HEK293T (cell line): ENCODE data around the gene USP6.
"Not testable (repeated sequence)": the region's sequence is repeated elsewhere in the genome, so short reads cannot be mapped to it uniquely, and the experiment has no call there.

Experiments used
- BHLHE40 ChIP-seq: fragments of 450-650 bp; IDR thresholded peaks from 2 replicates; pipeline ENCODE4 v1.6.1; 2016; ENCODE audit warnings: mild to moderate bottlenecking, moderate library complexity, borderline replicate concordance
- ELF4 ChIP-seq: fragments of 450-650 bp; IDR thresholded peaks from 2 replicates; pipeline ENCODE4 v1.6.1; 2017; ENCODE audit warnings: antibody characterized with exemption
- FOXK2 ChIP-seq: fragments of 450-650 bp; IDR thresholded peaks from 2 replicates; pipeline ENCODE4 v1.6.1; 2016; ENCODE audit warnings: mild to moderate bottlenecking
- HDGF ChIP-seq: fragments of 450-650 bp; IDR thresholded peaks from 2 replicates; pipeline ENCODE4 v1.6.1; 2017; ENCODE audit warnings: antibody characterized with exemption, borderline replicate concordance
- L3MBTL2 ChIP-seq: fragments of 450-650 bp; conservative IDR thresholded peaks from 2 replicates; pipeline ENCODE4 v1.6.1; 2016; ENCODE audit warnings: mild to moderate bottlenecking
- NFRKB ChIP-seq: fragments of 450-650 bp; IDR thresholded peaks from 2 replicates; pipeline ENCODE4 v1.6.1; 2016; ENCODE audit warnings: mild to moderate bottlenecking, moderate library complexity
- PKNOX1 ChIP-seq: fragments of 450-650 bp; IDR thresholded peaks from 2 replicates; pipeline ENCODE4 v1.6.1; 2016
- SP1 ChIP-seq: fragments of 450-650 bp; IDR thresholded peaks from 2 replicates; pipeline ENCODE4 v1.6.1; 2017
- SUZ12 ChIP-seq: fragments of 450-650 bp; IDR thresholded peaks from 2 replicates; pipeline ENCODE4 v1.6.1; 2016; ENCODE audit warnings: mild to moderate bottlenecking
- TARDBP ChIP-seq: fragments of 450-650 bp; IDR thresholded peaks from 2 replicates; pipeline ENCODE4 v1.6.1; 2016
- ZNF384 ChIP-seq: fragments of 450-650 bp; IDR thresholded peaks from 2 replicates; pipeline ENCODE4 v1.6.1; 2016

DNA sequence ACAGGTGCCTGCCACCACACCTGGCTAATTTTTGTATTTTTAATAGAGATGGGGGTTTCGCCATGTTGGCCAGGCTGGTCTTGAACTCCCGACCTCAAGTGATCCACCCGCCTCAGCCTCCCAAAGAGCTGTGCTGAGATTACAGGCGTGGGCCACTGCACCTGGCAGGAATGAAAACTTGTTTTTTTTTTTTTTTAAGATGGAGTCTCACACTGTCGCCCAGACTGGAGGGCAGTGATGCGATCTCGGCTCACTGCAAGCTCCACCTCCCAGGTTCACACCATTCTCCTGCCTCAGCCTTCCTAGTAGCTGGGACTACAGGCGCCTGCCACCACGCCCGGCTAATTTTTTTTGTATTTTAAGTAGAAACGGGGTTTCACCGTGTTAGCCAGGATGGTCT lies 106.1 kb downstream of the USP6 start:
- not testable (repeated sequence) for TF ChIP-seq SP1, TARDBP, SUZ12, NFRKB, ZNF384, BHLHE40, HDGF, FOXK2, L3MBTL2, PKNOX1, ELF4
